GM18951 (cell line): Measurements from ENCODE around the gene COL6A5.

Source experiments
- POLR2A ChIP-seq: IDR thresholded peaks from 4 replicates; pipeline ENCODE4 v1.6.1; 2011; ENCODE audit warnings: mild to moderate bottlenecking; ENCODE audit not compliant: insufficient read length, insufficient read depth; ENCODE audit errors: extremely low read depth
- in situ Hi-C: fragments of 300-500 bp; cut with MboI; formaldehyde crosslinking; loops from one replicate; pipeline ENCODE4 v1.12.0; 2022; ENCODE audit warnings: low sequenced_read_pairs, mixed read lengths, inconsistent platforms; ENCODE audit not compliant: unreplicated experiment

Gene COL6A5

DNA sequence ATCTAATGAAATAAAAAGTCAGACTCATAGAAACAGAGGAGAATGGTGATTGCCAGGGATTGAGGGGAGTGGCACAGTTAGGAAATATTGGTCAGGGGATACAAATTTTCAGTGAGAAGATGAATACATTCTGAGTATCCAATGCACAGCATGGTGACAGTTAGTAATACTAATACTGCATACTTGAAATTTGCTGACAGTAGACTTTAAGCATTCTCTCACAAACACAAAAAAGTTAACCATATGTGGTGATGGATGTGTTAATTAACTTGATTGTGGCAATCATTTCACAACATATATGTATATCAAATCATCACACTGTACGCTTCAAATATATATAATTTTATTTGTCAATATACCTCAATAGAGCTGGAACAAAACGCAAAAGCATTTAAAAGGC is 162.3 kb downstream of the COL6A5 start:
- no peak for TF ChIP-seq POLR2A
- in situ Hi-C loops: no loop called here

DNA sequence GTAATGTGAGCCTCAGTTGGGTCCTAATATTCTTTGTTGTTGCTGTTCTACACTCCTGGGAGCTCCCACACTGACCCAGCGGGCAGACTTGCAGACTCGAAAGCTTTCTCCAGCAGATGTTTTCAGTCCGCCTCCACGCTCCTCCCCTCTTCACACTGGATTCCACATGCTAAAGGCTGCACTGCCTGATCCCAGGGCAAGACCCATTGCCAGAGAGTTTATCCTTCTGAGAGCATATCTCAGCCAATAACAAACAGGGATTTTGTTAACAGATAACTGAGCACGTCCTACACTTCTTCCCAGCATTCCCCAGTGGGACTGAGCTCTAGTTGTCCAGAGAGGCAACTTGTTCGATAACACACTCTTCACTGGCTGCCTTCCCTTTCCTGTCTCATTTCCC is 163.5 kb downstream of the COL6A5 start:
- in situ Hi-C loops: no loop called here
- TF ChIP-seq POLR2A: no peak

DNA sequence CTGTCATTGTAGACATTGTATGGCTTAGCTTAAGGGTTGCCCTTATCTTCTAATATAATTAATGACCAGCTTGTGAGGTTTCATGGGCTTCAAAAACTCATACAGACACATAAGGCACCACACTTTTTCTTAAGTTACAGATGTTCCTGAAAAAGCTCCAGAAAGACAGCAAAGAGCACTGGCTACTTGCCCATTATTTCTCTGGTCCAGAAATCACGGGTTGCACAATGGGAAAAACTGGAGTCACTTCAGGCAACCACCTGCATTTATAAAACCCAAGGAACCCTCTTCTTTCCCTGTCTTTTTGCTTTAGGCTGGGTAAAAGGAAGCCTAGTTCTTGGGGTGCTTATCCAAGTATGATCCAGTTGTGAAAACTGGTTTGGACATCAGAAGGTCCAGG is 169.2 kb downstream of the COL6A5 start:
- in situ Hi-C loops: no loop called here
- TF ChIP-seq POLR2A: no peak

DNA sequence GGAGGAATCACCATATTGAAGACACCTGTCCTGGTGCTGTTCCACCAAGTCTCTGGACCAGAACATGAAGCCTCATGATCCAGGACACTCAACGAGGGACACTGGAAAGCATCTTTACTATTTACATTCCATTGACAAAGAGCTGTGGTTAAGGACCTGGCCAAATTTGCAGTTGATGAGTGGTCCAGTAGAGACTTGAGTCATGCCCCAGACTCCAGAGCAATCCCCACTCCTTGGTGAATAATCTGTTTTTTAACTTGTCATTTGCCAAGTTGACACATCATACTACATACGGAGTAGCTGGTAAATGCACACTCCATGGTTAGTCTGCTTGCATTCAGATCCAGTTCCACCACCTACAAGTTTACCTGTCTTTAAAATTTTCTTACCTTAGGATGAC is 170.3 kb downstream of the COL6A5 start:
- in situ Hi-C loops: no loop called here
- no peak for TF ChIP-seq POLR2A

DNA sequence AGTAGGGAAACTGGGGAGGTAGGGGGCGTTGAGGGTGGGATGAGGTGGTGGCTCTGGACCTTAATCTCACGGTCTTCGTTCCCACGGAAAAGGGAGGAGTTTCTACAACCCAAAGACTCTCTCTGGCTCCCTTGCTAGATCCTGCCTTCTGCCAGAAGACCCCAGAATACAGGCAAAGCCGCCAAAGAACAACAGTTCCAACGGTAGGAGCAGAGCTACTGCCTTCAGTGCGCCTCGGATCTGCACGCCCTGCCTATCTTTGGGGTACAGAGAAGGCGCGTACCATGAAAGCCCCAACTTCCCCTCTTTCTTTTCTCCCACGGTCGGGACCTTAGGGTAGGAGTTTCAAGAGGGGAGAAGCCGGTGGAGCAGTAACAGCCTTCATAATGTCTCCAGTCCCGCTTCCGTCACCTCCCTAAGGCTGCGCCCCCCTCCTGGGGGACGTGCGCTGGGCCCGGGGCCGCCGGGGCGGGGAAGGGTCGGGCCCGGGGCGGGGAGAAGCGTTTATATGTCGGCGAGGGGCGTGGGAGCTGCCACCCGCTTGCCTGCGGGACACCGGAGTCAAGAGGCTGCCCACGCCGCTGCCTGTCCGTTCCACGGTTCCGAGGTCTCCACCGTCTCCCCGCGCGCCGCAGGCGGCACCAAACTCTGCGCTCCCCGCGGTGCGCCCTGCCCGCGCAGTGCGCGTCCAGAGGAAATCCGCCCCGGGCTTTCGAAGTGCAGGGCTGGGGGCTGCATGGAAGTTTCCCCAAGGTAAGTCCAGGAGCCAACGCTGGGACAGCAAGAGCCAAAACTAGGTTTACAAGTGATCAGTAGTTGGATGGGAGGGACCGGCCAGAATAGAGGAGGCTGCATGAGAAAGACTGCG is 171.4 kb downstream of the COL6A5 start, which contains the start of gene COL6A6:
COL6A6 (plus strand) TSS at position 533 of the 868 bp plus-strand sequence. CDS start 43,188 bp downstream, outside the sequence.
- no peak for TF ChIP-seq POLR2A
- in situ Hi-C loops: no loop called here

DNA sequence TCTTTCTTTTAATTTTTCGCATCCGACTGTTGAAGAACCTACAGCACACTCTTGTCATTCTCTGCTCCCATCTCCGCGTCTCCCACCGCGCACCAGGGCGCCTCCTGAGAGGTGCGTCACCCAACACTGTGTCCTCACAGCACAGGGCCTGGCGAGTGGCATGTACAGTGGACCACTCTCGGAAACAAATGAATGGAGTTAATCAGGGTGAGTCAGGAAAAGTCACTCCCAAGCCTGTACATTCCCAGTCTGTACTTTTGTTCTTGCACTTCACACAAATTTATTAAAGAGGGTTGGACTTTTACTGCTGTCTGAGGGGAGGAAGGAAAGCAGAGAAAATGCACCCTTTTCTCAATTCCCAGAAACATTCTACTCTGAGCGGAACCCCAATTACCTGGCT is 172.1 kb downstream of the COL6A5 start:
- in situ Hi-C loops: no loop called here
- TF ChIP-seq POLR2A: no peak

DNA sequence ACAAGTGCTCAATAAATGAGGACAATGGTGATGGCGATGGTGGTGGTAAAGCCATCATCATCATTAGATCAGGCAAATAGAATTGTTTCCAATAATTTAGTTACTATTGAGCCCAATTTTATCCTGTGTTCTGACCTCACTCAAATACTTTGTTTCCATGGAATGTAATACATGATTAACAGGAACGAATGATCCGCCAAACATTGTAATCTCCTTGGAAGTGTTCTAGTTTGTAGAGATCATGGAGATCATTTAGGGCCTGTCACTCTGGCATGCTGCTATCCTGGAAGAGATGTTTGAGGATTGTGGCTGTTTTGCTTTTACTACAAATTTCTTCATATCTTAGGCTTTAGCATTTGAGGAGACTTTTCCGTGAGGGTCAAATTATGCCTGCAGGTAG is 174.3 kb downstream of the COL6A5 start:
- in situ Hi-C loops: no loop called here
- no peak for TF ChIP-seq POLR2A

DNA sequence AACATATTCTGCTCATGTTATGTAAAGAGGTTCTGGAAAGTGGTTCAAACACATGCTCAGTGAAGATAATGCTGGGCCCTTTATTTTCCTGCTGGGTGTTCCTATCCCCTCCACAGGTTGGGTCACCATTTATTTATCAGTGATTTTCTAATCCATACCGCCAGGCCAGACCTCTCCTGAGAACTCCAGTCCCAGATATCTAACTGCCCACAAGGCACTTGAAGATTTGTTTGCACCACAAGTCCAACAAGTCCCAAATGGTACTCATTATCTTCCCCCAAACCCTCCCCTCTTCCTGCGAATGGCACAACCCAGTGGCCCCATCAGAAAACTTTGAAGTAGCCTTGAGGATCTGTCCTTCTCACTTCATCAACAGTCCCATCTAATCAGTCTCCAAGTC is 176.9 kb downstream of the COL6A5 start:
- no peak for TF ChIP-seq POLR2A
- in situ Hi-C loops: no loop called here

DNA sequence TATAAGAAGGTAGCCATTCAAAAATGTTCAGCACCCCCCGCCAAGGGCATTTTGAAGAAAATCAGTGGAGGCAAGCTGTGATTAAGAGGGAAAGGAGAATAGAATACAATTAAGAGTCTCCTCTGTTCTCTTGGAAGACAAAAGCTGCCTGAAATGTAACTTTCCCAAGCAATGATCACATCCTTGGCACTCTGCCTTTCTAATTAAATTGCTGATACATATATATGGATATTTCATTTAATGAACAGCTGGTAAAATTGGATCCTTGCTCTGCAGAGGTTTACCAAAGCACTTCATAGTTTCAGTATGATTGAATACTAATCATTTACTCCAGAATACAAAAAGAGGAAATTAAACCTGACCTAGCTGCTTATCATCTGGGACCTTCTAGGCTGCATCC is 182.0 kb downstream of the COL6A5 start:
- no peak for TF ChIP-seq POLR2A
- in situ Hi-C loops: loop anchor here (25.0 kb wide), 1 partner anchor 390 kb away; no protein-coding TSS in a partner anchor

DNA sequence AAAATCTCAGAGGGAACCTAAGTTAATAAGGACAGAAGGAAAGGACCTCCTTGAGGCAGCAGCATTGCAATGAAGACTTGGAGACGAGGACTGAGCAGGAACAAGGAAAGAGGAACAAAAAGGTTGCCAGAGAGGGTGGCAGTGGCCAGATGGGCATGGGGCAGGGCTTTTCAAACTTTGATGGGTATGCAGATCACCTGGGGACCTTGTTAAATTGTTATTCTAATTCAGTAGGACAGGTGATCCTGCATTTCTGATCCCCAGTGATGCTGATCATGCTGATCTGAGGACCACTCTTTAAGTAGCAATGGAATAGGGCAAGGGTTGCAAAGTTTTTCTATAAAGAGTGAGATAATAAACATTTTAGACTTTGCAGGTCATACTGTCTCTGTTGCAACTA is 182.6 kb downstream of the COL6A5 start:
- in situ Hi-C loops: loop anchor here (25.0 kb wide), 1 partner anchor 391 kb away; no protein-coding TSS in a partner anchor
- no peak for TF ChIP-seq POLR2A

DNA sequence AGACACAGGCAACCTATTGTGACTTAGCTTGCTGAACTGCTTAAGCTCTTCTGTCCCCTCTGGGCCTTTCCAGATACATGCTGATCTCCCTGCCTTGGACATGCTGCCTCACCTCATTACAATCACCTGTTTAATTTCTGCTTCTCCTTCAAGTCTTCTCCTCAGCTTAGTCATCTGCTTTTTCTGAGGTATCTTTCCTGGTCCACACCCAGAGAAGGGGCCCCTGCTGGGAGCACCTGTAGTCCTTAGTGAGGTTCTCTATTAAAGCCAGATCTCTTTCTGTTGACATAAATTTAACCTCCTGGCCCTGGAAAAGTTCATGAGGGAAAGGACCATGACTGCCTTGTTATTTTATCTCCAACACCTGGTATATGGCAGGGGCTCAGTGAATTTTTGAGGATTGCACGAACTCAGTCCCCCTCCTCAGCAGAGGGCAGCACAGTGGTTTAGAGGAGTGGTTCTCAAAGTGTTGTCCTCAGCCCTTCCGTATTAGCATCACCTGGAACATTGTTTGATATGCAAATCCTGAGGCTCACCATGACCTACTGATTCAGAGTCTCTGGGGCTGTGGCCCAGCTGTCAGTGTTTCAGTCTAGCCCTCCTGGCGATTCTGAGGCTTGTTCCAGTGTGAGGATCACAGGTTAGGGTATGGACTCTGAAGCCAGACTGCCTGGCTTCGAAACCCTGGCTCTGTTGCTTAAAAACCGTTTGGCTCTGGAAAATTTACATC is 184.2 kb downstream of the COL6A5 start:
- in situ Hi-C loops: loop anchor here (25.0 kb wide), 1 partner anchor 392 kb away; no protein-coding TSS in a partner anchor

DNA sequence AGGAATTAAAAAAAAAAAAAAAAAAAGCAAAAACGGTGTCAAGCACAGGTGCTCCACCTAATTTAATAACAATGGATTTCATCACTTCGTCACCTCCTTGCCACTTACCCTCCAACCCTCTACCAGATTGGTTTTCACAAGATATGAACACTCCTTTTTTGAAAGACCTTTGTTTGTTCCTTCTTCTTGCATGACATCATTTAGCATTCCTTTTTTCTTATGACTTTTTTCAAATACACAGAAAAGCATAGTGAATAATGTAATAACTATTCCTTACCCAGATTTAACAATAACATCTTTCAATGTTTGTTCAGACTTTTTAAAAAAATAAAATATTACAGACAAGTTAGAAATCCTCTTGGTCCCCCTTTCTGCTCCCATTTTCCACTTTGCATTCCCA is 187.8 kb downstream of the COL6A5 start:
- no peak for TF ChIP-seq POLR2A

More for the DNA sequence above, 184.2 kb downstream of the COL6A5 start:
- no peak for TF ChIP-seq POLR2A

More for the DNA sequence above, 187.8 kb downstream of the COL6A5 start:
- in situ Hi-C loops: loop anchor here (25.0 kb wide), 1 partner anchor 396 kb away; no protein-coding TSS in a partner anchor
